HUES6 (cell line): ENCODE measurements around the gene ZNF683.
"Not testable (repeated sequence)": the region's sequence is repeated elsewhere in the genome, so short reads cannot be mapped to it uniquely, and the experiment has no call there.

Source experiments
- H3K27ac ChIP-seq: 2 replicates; pipeline ENCODE4 v1.7.0; 2013; ENCODE audit warnings: low read depth, mild to moderate bottlenecking, low read length, inconsistent platforms
- H3K27me3 ChIP-seq: 2 replicates; pipeline ENCODE4 v1.6.1; 2013; ENCODE audit warnings: low read length; ENCODE audit not compliant: control insufficient read depth, insufficient read depth
- H3K36me3 ChIP-seq: 2 replicates; pipeline ENCODE4 v1.6.1; 2013; ENCODE audit warnings: low read length; ENCODE audit not compliant: control insufficient read depth, insufficient read depth
- H3K4me1 ChIP-seq: 2 replicates; pipeline ENCODE4 v1.6.1; 2013; ENCODE audit warnings: low read length; ENCODE audit not compliant: control insufficient read depth, insufficient read depth
- H3K4me3 ChIP-seq: 2 replicates; pipeline ENCODE4 v1.5.1; 2013; ENCODE audit warnings: low read depth, low read length
- H3K9ac ChIP-seq: one replicate; pipeline ENCODE4 v1.6.1; 2013; ENCODE audit warnings: mild to moderate bottlenecking, low read length
- H3K9me3 ChIP-seq: 2 replicates; pipeline ENCODE4 v1.6.1; 2013; ENCODE audit warnings: low read depth, low read length; ENCODE audit not compliant: control insufficient read depth, insufficient read depth

Gene ZNF683

GRCh38 chr1:26405281-26405915 lies 32.8 kb upstream of the ZNF683 start:
- Histone ChIP-seq H3K4me3 (no peak overlapping the region), H3K27ac (no peak overlapping the region), H3K27me3 (no peaks in the 10 kb centered on the region), H3K9ac (no peak overlapping the region), H3K36me3 (no peaks in the 10 kb centered on the region), H3K4me1 (peaks cover 9% of the 10 kb centered on the region; the same call in 1 of the 2 replicates), H3K9me3 (no peaks in the 10 kb centered on the region)

- Histone ChIP-seq H3K9me3 (no peaks in the 10 kb centered on the region), H3K27me3 (no peaks in the 10 kb centered on the region), H3K27ac (no peak overlapping the region), H3K4me1 (peaks cover 6% of the 10 kb centered on the region; the same call in 1 of the 2 replicates), H3K36me3 (no peaks in the 10 kb centered on the region), H3K9ac (no peak overlapping the region), H3K4me3 (no peak overlapping the region)
These were observed 32.1 kb upstream of the ZNF683 start for GRCh38 chr1:26404641-26405040.

GRCh38 chr1:26403656-26404055 lies 31.1 kb upstream of the ZNF683 start:
- H3K9ac ChIP-seq = no peak overlapping the region
- no peak overlapping the region for H3K4me3 ChIP-seq
- no peaks in the 10 kb centered on the region for H3K36me3 ChIP-seq
- no peak overlapping the region for H3K27ac ChIP-seq
- peaks cover under 1% of the 10 kb centered on the region; the same call in 1 of the 2 replicates for H3K4me1 ChIP-seq
- H3K27me3 ChIP-seq = no peaks in the 10 kb centered on the region
- H3K9me3 ChIP-seq = no peaks in the 10 kb centered on the region

GRCh38 chr1:26401891-26402290 lies 29.3 kb upstream of the ZNF683 start:
- Histone ChIP-seq H3K4me1 (no peaks in the 10 kb centered on the region), H3K9me3 (no peaks in the 10 kb centered on the region), H3K27ac (no peak overlapping the region), H3K9ac (no peak overlapping the region), H3K36me3 (no peaks in the 10 kb centered on the region), H3K27me3 (no peaks in the 10 kb centered on the region), H3K4me3 (no peak overlapping the region)

- Histone ChIP-seq H3K9ac (no peak overlapping the region), H3K9me3 (no peaks in the 10 kb centered on the region), H3K4me3 (no peak overlapping the region), H3K27me3 (no peaks in the 10 kb centered on the region), H3K4me1 (no peaks in the 10 kb centered on the region), H3K27ac (no peak overlapping the region), H3K36me3 (no peaks in the 10 kb centered on the region)
These were observed 26.5 kb upstream of the ZNF683 start for GRCh38 chr1:26399034-26399433.

GRCh38 chr1:26395754-26396153 lies 23.2 kb upstream of the ZNF683 start:
- Histone ChIP-seq H3K4me3 (no peak overlapping the region), H3K27ac (no peak overlapping the region), H3K4me1 (peaks cover 10% of the 10 kb centered on the region), H3K36me3 (no peaks in the 10 kb centered on the region), H3K27me3 (no peaks in the 10 kb centered on the region), H3K9ac (no peak overlapping the region), H3K9me3 (no peaks in the 10 kb centered on the region)

- H3K27ac ChIP-seq = no peak overlapping the region
- H3K27me3 ChIP-seq = no peaks in the 10 kb centered on the region
- H3K9ac ChIP-seq = no peak overlapping the region
- H3K4me3 ChIP-seq = no peak overlapping the region
- H3K9me3 ChIP-seq = no peaks in the 10 kb centered on the region
- peaks cover 15% of the 10 kb centered on the region for H3K4me1 ChIP-seq
- no peaks in the 10 kb centered on the region for H3K36me3 ChIP-seq
These were observed 18.9 kb upstream of the ZNF683 start for GRCh38 chr1:26391450-26391849.

- Histone ChIP-seq H3K9ac (no peak overlapping the region), H3K27ac (no peak overlapping the region), H3K36me3 (no peaks in the 10 kb centered on the region), H3K27me3 (no peaks in the 10 kb centered on the region), H3K4me1 (peaks cover 22% of the 10 kb centered on the region), H3K9me3 (no peaks in the 10 kb centered on the region), H3K4me3 (no peak overlapping the region)
These were observed 17.2 kb upstream of the ZNF683 start for GRCh38 chr1:26389604-26390247.

GRCh38 chr1:26388791-26389445 lies 16.4 kb upstream of the ZNF683 start:
- no peak overlapping the region for H3K4me3 ChIP-seq

GRCh38 chr1:26387447-26387846 lies 14.9 kb upstream of the ZNF683 start:
- Histone ChIP-seq H3K36me3 (no peaks in the 10 kb centered on the region), H3K4me1 (peaks cover 22% of the 10 kb centered on the region), H3K4me3 (no peak overlapping the region), H3K9me3 (no peaks in the 10 kb centered on the region), H3K27ac (no peak overlapping the region), H3K27me3 (no peaks in the 10 kb centered on the region), H3K9ac (no peak overlapping the region)

More at GRCh38 chr1:26388791-26389445, 16.4 kb upstream of the ZNF683 start:
- Histone ChIP-seq H3K9ac (no peak overlapping the region), H3K9me3 (no peaks in the 10 kb centered on the region), H3K36me3 (no peaks in the 10 kb centered on the region), H3K4me1 (peaks cover 22% of the 10 kb centered on the region), H3K27ac (no peak overlapping the region), H3K27me3 (no peaks in the 10 kb centered on the region)

- peaks cover 12% of the 10 kb centered on the region for H3K4me1 ChIP-seq
- H3K36me3 ChIP-seq, H3K9me3 ChIP-seq, H3K27me3 ChIP-seq, H3K27ac ChIP-seq, H3K9ac ChIP-seq, H3K4me3 ChIP-seq: not testable (repeated sequence)
These were observed 12.5 kb upstream of the ZNF683 start for GRCh38 chr1:26385063-26385462.
